ENCODE results near the gene C11orf98. TPM values are rescaled to one million over a fixed set of nuclear protein-coding genes. Genes with fewer than 3 reads are reported as not detected.

C11orf98 gene
- total RNA-seq, 1 experiment from 2014 or later, result 154 TPM

GRCh38 chr11:62678433-62678769, 13.4 kb upstream of the C11orf98 start:
- peaks cover 31% of the 10 kb centered on the region for H3K36me3 Mint-ChIP-seq
- H3K9me3 Mint-ChIP-seq, result no peaks in the 10 kb centered on the region
- 0 out of 2 replicates have a peak, but pooled peaks have one; percentile 9 for TF ChIP-seq KAT7 (CRISPR knock-in tag; IDR thresholded peaks at IDR 0.05; ENCODE audit: borderline replicate concordance)
- no peak for TF ChIP-seq PREB (CRISPR knock-in tag; IDR thresholded peaks at IDR 0.05; ENCODE audit: borderline replicate concordance)
- POLR2A ChIA-PET, result interaction anchor here (1.3 kb wide), 1 partner anchor 11 kb away, joined by 6 read pairs; no protein-coding TSS in a partner anchor
- CTCF ChIA-PET, result interaction anchor here (3.6 kb wide), 1 partner anchor 11 kb away, joined by 21 read pairs; the partner anchor contains the start of gene LRRN4CL
- peak overlapping the region; percentile 90 for H3K27ac Mint-ChIP-seq
- H3K4me3 Mint-ChIP-seq, result peak overlapping the region; percentile 87
- ATAC-seq (peak; percentile 7; the same call in 1 of the 2 replicates), DNase-seq (ENCODE audit: low spot score) (no peak)
- H3K27me3 Mint-ChIP-seq (ENCODE audit: low read depth), result no peaks in the 10 kb centered on the region
- H3K4me1 Mint-ChIP-seq, result peaks cover 20% of the 10 kb centered on the region

DNA sequence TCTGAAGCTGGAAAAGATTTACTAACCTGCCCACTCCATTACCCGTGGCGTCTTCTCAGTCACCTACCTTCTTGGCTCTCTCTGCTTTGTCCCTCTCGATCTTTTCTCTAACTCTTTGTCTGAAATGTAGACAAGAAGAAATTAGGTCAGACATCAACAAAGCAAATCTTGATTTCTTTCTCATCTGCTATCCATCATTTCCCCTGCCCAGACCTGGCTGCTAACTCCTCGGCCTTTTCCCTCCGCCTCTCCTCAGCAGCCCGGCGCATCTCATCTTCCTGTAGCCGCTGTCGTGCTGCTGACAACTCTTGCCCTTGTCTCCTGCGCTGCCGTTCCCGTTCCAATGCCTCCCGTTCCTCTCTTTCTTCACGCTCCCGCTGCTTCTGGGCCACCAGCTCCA, 12.7 kb upstream of the C11orf98 start:
- ChIA-PET CTCF (interaction anchor here (0.9 to 1.7 kb wide), 4 partner anchors 13 to 253 kb away, joined by 3 to 10 read pairs (median 6); partner anchors contain the start of genes C11orf98 and CSKMT), POLR2A (interaction anchor here (1.0 to 1.8 kb wide), 2 partner anchors 13 to 56 kb away, joined by 3 to 8 read pairs; partner anchors contain the start of genes B3GAT3, C11orf98 and CSKMT)
- DNase-seq (ENCODE audit: low spot score), result no peak
- peak overlapping the region; percentile 87 for H3K4me3 Mint-ChIP-seq
- peak overlapping the region; percentile 90 for H3K27ac Mint-ChIP-seq
- no peaks in the 10 kb centered on the region for H3K9me3 Mint-ChIP-seq
- no peak for TF ChIP-seq ATF1 (CRISPR knock-in tag; IDR thresholded peaks at IDR 0.05)
- TF ChIP-seq, protein P1, sequence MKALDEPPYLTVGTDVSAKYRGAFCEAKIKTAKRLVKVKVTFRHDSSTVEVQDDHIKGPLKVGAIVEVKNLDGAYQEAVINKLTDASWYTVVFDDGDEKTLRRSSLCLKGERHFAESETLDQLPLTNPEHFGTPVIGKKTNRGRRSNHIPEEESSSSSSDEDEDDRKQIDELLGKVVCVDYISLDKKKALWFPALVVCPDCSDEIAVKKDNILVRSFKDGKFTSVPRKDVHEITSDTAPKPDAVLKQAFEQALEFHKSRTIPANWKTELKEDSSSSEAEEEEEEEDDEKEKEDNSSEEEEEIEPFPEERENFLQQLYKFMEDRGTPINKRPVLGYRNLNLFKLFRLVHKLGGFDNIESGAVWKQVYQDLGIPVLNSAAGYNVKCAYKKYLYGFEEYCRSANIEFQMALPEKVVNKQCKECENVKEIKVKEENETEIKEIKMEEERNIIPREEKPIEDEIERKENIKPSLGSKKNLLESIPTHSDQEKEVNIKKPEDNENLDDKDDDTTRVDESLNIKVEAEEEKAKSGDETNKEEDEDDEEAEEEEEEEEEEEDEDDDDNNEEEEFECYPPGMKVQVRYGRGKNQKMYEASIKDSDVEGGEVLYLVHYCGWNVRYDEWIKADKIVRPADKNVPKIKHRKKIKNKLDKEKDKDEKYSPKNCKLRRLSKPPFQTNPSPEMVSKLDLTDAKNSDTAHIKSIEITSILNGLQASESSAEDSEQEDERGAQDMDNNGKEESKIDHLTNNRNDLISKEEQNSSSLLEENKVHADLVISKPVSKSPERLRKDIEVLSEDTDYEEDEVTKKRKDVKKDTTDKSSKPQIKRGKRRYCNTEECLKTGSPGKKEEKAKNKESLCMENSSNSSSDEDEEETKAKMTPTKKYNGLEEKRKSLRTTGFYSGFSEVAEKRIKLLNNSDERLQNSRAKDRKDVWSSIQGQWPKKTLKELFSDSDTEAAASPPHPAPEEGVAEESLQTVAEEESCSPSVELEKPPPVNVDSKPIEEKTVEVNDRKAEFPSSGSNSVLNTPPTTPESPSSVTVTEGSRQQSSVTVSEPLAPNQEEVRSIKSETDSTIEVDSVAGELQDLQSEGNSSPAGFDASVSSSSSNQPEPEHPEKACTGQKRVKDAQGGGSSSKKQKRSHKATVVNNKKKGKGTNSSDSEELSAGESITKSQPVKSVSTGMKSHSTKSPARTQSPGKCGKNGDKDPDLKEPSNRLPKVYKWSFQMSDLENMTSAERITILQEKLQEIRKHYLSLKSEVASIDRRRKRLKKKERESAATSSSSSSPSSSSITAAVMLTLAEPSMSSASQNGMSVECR (CRISPR knock-in tag; IDR thresholded peaks at IDR 0.05; ENCODE audit: borderline replicate concordance), result no peak
- TF ChIP-seq MAX (CRISPR knock-in tag; IDR thresholded peaks at IDR 0.05), result no peak
- no peak for TF ChIP-seq SOX15 (CRISPR knock-in tag; IDR thresholded peaks at IDR 0.05)
- TF ChIP-seq, protein P2, sequence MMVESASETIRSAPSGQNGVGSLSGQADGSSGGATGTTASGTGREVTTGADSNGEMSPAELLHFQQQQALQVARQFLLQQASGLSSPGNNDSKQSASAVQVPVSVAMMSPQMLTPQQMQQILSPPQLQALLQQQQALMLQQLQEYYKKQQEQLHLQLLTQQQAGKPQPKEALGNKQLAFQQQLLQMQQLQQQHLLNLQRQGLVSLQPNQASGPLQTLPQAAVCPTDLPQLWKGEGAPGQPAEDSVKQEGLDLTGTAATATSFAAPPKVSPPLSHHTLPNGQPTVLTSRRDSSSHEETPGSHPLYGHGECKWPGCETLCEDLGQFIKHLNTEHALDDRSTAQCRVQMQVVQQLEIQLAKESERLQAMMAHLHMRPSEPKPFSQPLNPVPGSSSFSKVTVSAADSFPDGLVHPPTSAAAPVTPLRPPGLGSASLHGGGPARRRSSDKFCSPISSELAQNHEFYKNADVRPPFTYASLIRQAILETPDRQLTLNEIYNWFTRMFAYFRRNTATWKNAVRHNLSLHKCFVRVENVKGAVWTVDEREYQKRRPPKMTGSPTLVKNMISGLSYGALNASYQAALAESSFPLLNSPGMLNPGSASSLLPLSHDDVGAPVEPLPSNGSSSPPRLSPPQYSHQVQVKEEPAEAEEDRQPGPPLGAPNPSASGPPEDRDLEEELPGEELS (CRISPR knock-in tag; IDR thresholded peaks at IDR 0.05), result no peak
- TF ChIP-seq, protein P3, sequence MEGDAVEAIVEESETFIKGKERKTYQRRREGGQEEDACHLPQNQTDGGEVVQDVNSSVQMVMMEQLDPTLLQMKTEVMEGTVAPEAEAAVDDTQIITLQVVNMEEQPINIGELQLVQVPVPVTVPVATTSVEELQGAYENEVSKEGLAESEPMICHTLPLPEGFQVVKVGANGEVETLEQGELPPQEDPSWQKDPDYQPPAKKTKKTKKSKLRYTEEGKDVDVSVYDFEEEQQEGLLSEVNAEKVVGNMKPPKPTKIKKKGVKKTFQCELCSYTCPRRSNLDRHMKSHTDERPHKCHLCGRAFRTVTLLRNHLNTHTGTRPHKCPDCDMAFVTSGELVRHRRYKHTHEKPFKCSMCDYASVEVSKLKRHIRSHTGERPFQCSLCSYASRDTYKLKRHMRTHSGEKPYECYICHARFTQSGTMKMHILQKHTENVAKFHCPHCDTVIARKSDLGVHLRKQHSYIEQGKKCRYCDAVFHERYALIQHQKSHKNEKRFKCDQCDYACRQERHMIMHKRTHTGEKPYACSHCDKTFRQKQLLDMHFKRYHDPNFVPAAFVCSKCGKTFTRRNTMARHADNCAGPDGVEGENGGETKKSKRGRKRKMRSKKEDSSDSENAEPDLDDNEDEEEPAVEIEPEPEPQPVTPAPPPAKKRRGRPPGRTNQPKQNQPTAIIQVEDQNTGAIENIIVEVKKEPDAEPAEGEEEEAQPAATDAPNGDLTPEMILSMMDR (IDR thresholded peaks at IDR 0.05), result no peak
- no peak for TF ChIP-seq NFATC4 (CRISPR knock-in tag; IDR thresholded peaks at IDR 0.05)
- TF ChIP-seq ZBTB21 (CRISPR knock-in tag; IDR thresholded peaks at IDR 0.05; ENCODE audit: borderline replicate concordance), result no peak
- no peak for TF ChIP-seq GTF2I (CRISPR knock-in tag; conservative IDR thresholded peaks at IDR 0.05)
- no peak for TF ChIP-seq GABPB1 (CRISPR knock-in tag; IDR thresholded peaks at IDR 0.05)
- TF ChIP-seq, protein P4, sequence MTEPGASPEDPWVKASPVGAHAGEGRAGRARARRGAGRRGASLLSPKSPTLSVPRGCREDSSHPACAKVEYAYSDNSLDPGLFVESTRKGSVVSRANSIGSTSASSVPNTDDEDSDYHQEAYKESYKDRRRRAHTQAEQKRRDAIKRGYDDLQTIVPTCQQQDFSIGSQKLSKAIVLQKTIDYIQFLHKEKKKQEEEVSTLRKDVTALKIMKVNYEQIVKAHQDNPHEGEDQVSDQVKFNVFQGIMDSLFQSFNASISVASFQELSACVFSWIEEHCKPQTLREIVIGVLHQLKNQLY (CRISPR knock-in tag; IDR thresholded peaks at IDR 0.05), result no peak
- peaks cover 24% of the 10 kb centered on the region for H3K4me1 Mint-ChIP-seq
- ATAC-seq, result no peak
- H3K27me3 Mint-ChIP-seq (ENCODE audit: low read depth), result no peaks in the 10 kb centered on the region
- peaks cover 36% of the 10 kb centered on the region for H3K36me3 Mint-ChIP-seq

Data from WTC11 (cell line).